AG09309 (cell line): ENCODE measurements around the gene IWS1.

Experiments used
- DNase-seq: peaks from one replicate; pipeline ENCODE4 v3.0.0-alpha.2; 2010; ENCODE audit warnings: low read depth
- H3K4me3 ChIP-seq: 2 replicates; pipeline ENCODE4 v1.5.1; 2011; ENCODE audit warnings: mild to moderate bottlenecking, low read depth, low read length, moderate library complexity; ENCODE audit not compliant: control insufficient read depth
- CTCF ChIP-seq: IDR thresholded peaks from 2 replicates; pipeline ENCODE4 v1.5.1; 2011; ENCODE audit warnings: mild to moderate bottlenecking, low read depth, low read length, inconsistent platforms; ENCODE audit not compliant: insufficient read depth, control insufficient read depth; ENCODE audit errors: missing control alignments

IWS1 gene

DNA sequence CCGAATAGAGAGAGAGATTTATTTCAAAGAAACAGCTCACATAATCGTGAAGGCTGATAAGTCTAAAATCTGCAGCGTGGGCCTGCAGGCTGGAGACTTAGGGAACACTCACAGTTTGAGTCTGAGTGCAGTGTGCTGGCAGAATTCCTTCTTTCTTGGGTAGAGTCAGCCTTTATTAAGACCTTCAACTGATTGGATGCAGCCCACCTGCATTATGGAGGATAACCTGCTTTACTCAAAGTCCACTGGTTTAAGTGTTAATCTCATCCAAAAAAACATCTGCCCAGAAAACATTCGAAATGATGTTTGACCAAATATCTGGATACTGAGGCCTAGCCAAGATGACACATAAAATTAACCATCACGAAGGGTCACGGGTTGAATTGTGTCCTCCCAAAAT, 91.8 kb downstream of the IWS1 start:
- no peak for TF ChIP-seq CTCF
- no peak for DNase-seq
- no peak overlapping the region for H3K4me3 ChIP-seq

- TF ChIP-seq CTCF: no peak
- DNase-seq: no peak
- no peak overlapping the region for H3K4me3 ChIP-seq
Observed at GRCh38 chr2:127431408-127432023, 94.8 kb downstream of the IWS1 start.
